HG02938 (cell line): ENCODE measurements around the gene CMTM4.

Experiments used
- ATAC-seq: cut with Tn5 transposase; IDR thresholded peaks from one replicate; pipeline ENCODE4 v1.9.1; 2021; ENCODE audit warnings: mild to moderate bottlenecking, moderate library complexity; ENCODE audit not compliant: unreplicated experiment

Gene CMTM4

DNA sequence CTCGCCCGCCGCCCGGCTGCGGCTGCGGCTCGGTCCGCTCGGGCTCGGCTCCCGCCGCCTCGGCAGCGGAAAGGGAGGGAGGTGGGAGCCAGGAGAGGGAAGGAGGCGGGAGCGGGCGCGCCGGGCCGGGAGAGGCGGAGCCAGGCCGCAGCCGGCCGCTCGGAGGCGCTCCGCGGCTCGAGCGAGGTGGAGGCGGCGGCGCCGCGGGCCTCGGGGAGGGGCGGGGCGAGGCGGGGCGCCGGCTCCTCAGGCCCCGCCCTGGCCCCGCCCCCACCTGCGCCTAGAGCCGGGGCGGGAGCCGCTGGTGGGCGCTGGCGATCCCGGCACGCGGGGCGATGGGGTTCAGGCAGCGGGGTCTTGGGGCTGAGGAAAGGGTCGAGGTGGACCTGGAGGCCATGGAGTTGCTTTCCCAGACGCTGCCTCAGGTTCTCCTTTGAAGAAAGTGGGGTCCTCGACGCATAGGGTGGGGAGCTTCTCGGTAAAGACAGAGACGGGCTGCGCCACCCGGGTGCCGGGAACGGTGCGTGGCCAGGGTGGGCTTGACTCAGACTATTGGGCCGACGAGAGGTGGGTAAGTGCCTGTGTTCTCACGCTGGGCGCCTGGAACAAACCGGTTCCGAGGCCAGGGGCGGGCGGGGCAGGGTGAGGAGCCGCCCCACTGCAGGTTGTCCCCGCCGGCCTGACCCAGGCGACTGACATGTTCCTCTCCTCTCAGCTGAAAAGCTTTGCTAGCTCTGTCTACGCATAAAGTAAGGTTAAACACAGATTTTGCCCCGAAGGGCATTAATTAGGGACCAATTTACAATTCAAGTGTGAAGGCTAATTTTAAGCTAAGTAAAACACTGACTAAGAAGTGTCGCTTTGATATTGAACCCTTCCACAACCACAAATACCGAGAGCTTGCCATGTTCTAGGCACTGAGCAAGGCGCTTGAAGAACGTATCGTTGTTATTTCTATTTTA is at the start of gene CMTM4:
CMTM4 (minus strand) TSS at position 75 of the 962 bp plus-strand sequence. CDS start 218 bp downstream, outside the sequence.
- peak; percentile 74 for ATAC-seq

DNA sequence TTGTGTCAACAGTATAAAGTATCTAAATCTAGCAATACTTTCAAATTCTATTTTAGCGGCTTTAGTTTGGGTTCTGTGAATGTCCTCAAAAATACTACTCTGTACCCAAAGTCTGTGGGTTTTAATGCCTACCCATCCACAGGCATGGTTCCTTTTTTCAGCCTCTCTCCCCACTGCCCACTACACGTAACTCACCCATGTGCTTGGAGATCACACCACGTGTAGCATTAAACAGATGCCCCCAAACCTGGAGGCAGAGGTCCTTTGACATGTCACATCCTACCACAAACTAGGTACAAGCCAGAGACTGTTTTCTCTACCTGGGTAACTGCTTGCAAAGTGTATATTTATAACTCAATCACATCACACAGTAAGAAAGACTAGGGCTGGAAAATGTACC is 49.5 kb upstream of the CMTM4 start:
- no peak for ATAC-seq

DNA sequence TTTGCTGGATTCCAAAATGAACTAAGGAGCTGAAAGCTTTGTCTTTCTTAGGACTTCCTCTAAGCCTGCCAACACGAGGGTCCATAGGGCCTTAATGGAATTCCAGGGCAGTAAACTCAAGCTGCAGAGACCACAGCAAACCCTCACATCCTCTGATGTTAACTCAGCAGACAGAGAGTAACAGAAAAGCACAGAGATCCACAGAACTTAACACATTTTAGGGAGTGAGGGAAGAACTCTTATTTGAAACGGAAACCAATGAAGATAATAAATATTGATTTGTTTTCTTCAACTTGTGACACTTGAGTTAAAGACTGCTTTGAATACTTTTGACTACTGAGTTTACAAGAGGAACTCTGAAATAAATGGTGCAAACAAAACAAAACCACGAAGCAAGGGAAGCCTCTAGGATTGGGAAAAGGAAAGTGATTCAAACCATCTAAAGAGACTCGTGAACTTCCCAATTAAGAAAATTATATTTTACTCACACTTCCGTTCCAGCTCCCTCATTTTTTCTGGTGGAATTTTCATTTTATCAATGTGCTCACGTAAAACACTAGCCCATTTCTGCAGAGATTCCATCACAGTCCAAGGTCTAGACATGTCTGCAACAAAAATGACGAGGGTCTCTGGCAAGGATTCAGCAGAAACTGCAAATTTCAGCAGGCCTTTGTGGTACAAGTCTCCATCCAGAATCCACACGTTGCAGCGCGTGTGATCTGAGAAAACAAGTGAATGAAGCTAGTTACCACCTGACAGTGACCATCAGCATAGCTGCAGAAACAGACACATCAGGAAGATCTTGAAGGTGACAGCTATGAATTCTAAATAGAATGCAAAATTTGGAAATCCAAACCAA is 45.6 kb upstream of the CMTM4 start:
- ATAC-seq = no peak

DNA sequence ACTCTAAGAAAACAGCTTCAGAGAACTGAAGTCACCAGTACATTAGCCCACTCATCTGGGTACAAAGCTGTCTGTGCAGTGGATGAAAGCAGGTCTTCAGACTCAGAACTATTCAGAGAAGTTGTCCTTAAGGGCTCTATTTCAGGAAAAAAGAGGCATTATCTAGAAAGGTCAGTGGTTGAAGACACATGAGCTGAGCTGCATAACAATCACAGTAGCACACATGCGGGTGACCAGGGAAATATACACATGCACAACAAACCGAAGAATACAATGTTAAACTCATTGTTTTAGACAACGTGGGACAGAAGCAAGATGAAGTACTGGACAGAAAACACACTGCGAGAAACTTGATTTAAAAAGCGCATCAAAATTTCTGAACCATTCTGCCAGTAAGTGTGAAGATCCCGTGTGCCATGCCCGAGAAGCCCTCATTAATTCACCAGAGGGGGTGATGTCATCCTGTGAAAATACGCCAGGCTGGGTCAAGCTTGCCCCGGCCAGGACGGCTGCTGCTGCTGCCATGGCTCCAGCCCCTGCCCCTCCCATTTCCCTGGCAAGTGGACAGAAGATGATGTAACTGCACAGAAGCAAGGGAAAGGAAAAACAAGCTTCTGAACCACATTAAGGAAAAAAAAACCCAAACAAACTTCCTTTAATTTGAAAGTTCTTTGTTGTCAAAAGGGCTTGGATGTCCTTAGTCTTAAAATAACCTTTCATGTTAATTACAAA is 44.8 kb upstream of the CMTM4 start:
- no peak for ATAC-seq

DNA sequence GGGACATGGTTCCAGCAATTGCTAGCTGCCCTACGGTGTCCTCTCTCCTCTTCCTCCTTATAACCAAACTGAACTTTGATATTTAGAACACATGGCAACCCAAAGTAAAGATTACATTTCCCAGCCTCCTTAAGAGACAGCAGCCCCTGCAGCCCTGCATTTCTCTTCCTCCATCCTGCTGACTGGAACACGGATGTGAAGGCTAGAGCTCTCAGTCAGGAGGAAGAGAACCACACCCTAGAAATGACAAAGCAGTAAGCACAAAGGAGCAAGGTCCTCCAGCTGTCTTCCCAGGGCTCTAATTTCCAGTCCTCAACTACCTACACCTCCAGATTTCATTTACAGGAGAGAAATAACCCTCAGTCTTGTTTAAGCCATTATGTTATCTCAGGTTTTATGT is 44.0 kb upstream of the CMTM4 start:
- no peak for ATAC-seq

DNA sequence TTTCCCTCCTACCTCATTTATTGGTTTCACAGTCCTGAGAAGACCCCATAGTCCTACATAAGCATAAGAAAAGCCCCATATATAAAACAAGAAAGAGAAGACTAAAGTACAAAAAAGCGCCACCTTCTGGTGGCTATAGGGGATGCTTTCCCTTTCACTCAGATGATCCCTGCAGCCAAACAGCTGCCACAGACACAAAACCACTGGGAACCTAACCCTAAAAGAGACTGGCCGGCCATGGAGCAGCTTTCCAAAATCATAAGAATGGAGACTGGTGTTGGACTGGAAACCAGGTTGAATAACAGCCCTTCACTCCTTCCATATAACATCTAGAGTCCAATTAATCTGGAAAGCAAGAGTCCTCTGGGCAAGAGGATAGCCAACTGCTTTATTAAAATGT is 43.5 kb upstream of the CMTM4 start:
- ATAC-seq = no peak

DNA sequence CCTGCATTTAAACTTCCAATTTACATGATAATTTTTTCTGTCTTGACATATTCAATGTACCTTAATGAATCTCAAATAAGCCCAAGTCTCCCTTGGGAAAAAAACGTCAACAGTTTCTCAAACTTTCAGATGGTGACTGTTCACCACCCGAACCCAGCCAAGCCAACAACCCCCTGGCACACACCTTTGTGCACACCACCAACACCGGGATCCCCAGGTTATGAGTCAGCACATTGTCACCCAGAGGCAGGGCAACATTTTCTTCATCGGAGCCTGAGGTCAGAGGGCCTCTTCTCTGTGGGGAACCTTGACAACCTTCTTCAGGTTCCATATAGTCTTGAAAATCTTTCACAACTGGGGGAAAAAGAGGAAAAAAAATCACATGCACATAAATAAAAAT is 39.3 kb upstream of the CMTM4 start:
- ATAC-seq = no peak

DNA sequence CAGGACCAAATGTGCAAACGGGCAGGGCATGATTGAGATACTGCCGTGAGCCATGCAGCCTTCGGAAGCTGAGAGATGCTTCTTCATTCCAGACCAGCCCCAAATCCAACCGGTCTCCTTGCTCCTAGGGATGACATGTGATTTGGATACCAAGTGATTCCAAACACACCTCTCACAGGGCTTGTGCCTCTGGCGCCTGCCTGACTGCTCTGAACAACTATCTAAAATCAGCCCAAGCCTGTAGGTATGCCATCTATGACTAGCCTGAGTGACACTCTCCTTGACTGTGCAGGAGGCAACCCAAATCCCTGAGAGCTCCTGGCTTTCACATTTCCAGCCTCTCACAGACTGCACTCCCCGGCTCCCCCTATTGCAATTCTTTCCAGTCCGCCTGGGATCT is 34.6 kb upstream of the CMTM4 start:
- ATAC-seq = no peak

DNA sequence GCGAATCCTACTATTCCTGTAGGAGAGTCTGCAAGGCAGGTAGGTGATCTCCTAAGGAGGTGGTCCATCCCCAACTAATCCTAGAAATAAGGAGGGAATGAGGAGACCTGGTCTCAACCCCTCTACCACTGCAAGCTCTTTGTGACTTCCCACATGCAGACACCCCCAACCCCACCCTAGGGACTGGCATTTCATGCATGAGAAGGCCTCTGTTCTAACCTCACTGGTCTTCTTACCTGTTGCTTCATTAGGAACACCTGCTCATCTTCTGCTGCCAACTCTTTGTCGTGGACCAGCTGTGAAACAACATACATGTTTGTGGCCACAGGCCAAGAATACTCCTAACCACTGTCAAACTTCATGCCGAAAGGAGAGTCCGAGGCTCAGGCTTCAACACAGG is 32.3 kb upstream of the CMTM4 start:
- no peak for ATAC-seq

DNA sequence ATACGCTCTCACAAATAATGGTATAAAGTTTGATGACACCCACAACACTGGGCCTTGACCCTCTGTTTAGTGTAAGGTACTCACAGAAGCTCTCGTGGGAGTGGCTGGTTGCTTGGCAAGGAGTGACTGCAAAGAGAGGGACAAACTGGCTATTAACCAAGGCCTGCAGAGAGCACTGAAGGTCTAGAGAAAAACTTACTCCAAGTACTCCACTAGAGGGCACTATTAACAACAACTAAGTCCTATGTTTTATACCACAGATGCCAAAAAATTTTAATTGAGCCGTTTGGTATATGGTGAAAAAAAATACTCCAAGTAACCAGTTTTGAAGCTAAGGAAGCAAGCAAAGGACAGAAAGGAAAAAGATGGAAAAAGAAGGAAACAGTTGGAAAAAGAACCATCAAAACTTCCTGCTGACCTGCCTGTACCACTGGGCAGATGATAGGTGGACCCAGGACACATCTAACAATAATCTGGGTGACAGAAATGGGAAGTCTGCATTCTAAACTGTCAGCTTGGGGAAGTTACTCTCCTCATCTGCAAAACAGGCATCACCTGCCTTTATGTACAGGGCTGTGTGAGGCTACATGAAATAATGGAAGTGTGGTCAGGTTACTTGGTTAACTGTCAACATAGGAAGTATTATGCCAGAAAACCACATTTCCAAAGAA is 31.7 kb upstream of the CMTM4 start:
- peak; percentile 58 for ATAC-seq

DNA sequence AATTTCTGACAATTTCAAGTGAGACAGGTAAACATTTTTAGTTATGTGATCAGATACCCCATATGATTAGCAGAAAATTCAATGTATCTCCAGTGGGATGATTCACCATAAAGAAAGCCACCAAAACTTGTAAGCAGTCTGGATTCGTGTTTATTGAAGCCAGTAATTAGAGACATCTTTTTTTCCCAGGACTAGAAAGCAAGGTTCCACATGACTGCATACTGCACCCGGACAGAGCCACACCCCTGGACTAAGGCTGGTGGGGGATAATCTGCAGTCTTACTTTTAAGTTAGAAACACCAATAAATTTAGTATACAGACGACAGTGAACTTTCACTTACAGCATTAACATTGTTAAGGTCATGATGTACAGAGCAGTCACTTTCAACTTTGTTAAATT is 24.2 kb upstream of the CMTM4 start:
- ATAC-seq = no peak

DNA sequence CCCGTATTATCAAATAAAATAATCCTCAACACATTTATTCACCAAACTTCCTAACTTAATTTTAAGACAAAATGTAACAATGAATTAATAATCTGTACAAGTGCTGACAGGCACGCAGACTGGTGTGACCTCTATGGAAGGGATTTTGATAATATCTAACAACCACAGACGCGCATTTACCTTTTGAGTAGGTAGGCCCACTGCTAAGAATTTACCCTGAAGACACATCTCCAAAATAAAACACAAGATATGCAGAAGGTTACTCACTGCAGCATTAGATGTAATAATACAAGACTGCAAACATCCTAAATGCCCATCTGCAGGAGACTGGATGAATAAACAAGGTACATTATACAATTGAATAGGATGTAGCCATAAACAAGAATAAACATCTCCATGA is 22.7 kb upstream of the CMTM4 start:
- no peak for ATAC-seq

DNA sequence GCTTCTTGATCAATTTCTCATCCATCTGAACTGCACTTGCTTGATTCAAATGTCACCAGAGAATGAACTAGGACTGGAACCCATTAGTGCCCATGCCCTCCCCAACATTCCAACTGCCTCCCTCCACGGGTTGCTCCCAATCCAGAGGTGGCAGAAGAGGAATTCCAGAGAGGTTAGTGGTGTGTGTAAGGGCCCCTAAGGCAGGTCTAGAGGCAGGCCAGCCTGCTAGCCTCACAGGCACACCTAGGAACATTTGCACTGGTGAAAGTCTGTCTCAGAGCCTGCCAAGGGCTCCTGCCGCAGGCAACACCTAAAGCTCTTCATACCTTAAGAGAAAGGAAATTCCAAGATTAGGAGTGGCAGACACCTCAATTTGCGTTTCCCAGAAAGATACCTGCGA is 21.2 kb upstream of the CMTM4 start:
- no peak for ATAC-seq

DNA sequence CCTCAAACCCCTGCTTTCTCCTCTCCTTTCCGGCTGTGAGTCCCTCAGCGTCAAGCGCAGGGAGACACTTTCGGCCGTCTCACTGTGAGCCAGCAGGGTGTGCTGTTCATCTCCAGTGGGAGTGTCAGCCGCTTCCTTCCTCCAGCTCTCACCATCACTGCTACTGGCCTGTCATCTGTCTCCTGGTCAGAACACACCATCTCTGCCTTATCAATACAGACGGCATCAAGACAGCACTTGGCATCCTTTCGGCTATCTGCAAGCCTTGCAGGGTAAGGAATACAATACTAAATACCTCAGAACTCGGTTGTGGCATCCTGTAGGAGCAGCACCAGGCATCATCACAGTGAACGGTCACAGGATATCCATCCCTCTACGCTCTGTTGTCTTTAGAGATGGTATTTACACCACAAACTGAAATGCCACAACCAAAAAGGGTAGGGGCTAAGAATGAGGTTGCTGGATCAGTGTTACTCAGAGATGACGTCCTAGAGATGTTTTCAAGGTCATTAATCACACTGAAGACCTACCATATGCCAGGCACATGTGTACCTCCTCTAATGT is 20.7 kb upstream of the CMTM4 start:
- ATAC-seq = no peak

DNA sequence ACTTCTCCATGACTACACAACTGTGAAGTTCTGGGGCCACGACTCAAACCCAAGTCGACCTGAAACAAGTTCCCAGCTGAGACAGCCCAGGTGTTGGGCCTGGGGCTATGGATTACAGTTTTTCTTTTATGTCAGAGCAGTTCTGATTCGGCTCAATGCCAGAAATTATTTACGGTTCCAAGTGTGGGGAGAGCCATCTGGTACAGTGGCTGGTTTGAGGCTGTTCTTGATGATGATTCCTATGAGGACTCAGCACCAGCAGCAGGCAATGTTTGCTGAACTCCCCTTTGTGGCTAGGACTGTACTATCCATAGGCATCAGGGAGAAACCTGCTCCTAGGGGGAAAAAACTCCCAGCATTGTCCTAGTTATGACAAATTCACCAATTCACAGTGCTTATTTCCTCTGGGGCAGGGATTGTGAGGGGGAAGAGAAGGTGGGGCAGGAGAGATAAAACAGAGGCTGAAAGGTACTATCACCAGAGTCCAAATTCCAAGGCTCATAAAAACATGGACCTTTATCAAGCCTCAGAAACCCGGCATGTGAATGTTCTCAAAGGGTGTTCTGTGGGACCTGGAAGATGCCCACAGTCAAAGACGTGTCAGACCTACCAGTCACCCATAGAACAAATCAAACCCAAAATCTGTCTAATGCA is 18.2 kb upstream of the CMTM4 start:
- no peak for ATAC-seq

DNA sequence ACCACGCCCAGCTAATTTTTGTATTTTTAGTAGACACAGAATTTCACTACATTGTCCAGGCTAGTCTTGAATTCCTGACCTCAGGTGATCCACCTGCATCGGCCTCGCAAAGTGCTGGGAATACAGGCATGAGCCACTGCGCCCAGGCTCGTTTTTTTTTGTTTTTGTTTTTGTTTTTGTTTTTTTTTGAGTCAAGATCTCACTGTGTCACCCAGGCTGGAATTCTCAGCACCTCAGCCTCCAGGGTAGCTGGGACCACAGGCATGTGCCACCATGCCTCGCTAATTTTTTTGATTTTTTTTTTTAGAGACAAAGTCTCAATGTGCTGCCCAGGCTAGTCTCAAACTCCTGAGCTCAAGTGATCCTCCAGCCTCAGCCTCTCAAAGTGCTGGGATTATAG is 17.5 kb upstream of the CMTM4 start:
- no peak for ATAC-seq

DNA sequence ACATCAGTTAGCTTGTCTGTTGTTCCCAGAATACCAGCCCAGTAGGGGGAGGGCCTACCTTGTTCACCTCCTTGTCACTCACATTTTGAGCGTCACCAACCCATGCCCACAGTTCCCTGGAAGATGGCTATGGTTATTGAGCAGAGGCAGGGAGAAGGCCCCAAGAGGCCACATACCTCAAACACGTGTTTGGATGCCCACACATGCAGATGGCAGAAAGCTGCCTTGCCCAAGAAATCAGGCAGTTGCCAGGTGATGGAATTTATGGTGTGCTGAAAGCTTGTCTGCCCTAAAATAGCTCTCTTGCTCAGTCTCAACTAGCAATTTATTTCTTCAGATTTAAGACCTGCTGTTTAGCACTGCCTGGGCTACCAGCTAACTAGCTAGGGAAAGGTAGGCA is 16.5 kb upstream of the CMTM4 start:
- ATAC-seq = no peak

DNA sequence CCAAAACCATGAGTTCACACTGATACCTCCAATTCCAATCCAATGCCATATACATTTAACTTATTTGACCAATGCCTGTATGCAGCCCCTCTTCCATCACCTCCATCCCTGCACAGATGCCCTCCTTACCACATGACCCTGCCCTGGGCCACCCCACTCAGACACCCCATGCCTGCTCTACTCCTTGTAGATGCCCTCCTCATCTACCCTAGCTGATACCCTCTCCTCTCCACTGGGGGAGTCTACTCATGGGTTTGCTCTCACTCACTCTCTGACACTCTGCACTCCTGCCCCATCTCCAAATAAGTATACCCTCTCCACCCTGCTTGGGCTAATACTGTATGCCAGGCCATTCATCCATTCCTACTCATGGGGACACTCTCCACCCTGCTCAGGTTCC is 16.0 kb upstream of the CMTM4 start:
- no peak for ATAC-seq

DNA sequence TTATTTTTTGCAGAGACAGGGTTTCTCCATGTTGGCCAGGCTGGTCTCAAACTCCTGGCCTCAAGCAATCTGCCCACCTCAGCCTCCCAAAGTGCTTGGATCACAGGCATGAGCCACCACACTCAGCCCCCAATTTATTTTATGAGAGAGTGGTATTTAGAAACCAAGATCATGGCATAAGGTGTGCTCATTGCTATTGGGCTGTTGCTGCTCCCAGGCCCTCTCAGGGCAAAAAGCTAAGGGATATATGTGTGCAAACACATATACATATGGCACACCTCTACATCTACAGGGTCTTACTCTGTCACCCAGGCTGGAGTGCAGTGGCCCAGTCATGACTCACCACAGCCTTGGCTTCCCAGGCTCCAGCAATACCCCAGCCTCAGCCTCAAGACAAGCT is 15.0 kb upstream of the CMTM4 start:
- no peak for ATAC-seq

DNA sequence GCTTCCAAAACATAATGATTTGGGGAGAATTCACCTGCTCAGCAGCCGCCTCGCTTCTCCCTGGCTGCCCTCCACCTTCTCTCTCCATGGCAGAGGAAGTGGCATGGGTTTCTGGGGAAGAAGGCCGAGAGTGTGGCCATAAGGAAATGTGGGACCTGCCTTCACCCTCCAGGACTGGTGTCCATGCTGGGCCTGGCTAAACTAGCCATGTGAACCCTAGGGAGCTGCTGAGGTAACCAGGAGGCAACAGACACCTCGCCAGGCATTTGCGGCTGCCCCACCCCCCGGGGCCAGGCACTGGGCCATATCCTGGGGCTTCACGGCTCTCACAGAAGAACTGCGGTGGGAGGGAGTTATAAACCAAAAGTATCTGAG is 9.9 kb upstream of the CMTM4 start:
- ATAC-seq = no peak
